Breast epithelium (tissue), 4 donors: ENCODE measurements around the gene CAPZA2. TPM values are rescaled to one million over a fixed set of nuclear protein-coding genes. Genes with fewer than 3 reads are reported as not detected.

ENCODE experiments used
- DNase-seq, 2 donors: peaks; one replicate each; pipeline ENCODE4 v3.0.0-alpha.2; 2019; ENCODE audit warnings: low spot score in 2 of 2
- H3K27ac ChIP-seq, 2 donors: fragments of 200-600 bp; sonication (generic) in 1 of 2; one replicate each; pipeline ENCODE4 v1.5.1; 2016 to 2019; ENCODE audit warnings: mild to moderate bottlenecking in 1 of 2
- H3K27me3 ChIP-seq, 2 donors: fragments of 200-600 bp; sonication (generic) in 1 of 2; one replicate each; pipeline versions ENCODE4 v1.5.1 to v1.6.0; 2017 to 2019; ENCODE audit warnings: control low read depth in 1 of 2, mild to moderate bottlenecking in 1 of 2
- H3K36me3 ChIP-seq: fragments of 200-600 bp; one replicate; pipeline ENCODE4 v1.5.1; 2019
- H3K4me1 ChIP-seq, 2 donors: fragments of 200-600 bp; sonication (generic); one replicate each; pipeline ENCODE4 v1.5.1; 2016 to 2019; ENCODE audit warnings: control low read depth in 1 of 2
- H3K4me3 ChIP-seq, 3 donors: fragments of 200-600 bp; sonication (generic); 1 replicate in 2 of 3; 2 replicates in 1 of 3; pipeline ENCODE4 v1.5.1; 2016 to 2019; ENCODE audit warnings: mild to moderate bottlenecking in 3 of 3, moderate library complexity in 2 of 3
- H3K9me3 ChIP-seq, 2 donors: fragments of 200-600 bp; sonication (generic) in 1 of 2; one replicate each; pipeline ENCODE4 v1.5.1; 2016 to 2019; ENCODE audit warnings: control low read depth in 1 of 2
- CTCF ChIP-seq, 3 donors: fragments of 450-650 bp; IDR thresholded peaks; one replicate each; pipeline ENCODE4 v1.5.1; 2016 to 2017; ENCODE audit warnings: antibody characterized with exemption in 3 of 3, mild to moderate bottlenecking in 3 of 3, moderate library complexity in 3 of 3
- POLR2A ChIP-seq: fragments of 450-650 bp; IDR thresholded peaks from one replicate; pipeline ENCODE4 v1.6.1; 2016; ENCODE audit warnings: antibody characterized with exemption, mild to moderate bottlenecking, moderate library complexity
- POLR2AphosphoS5 ChIP-seq, 3 donors: sonication (generic); formaldehyde crosslinking; IDR thresholded peaks; one replicate each; pipeline ENCODE4 v1.6.1; 2017; ENCODE audit warnings: antibody characterized with exemption in 3 of 3
- intact Hi-C: fragments of 100-400 bp; cut with DNase I; formaldehyde crosslinking; loops from one replicate; pipeline ENCODE4 v1.15.1; 2023; ENCODE audit warnings: low total_unique reads
- total RNA-seq, 3 donors: library from RNA; depleted of rRNA; stranded (reverse); fragments of >200 nt; gene quantifications; one replicate each; pipeline ENCODE4 v1.1.0, GENCODE V29; 2016

The CAPZA2 gene
- total RNA-seq, 3 donors from 2014 or later = 117 to 138 (median 134) TPM

DNA sequence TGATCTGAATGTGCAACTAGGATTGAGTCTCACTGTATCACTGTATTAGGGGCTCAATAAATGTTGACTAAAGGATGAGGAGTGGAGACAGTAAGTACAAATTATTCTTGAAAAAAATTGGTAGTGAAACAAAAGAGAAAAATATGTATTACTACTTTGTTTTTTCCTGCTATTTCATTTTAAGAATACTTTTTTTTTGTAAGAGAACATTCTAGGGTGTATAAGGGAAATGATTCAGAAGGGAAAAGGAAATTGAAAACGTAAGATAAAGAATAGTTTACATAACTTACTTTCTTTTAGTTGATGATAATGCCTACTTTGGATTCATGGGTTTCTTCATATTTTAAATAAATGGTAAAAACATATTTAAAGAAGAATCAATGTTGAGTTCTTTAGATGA lies 9.6 kb downstream of the CAPZA2 start:
- no peaks in the 10 kb centered on the region for H3K9me3 ChIP-seq
- no peak for DNase-seq
- no peak overlapping the region for H3K27ac ChIP-seq
- H3K4me3 ChIP-seq = no peak overlapping the region
- H3K27me3 ChIP-seq = no peaks in the 10 kb centered on the region
- H3K4me1 ChIP-seq = no peaks in the 10 kb centered on the region
- no peaks in the 10 kb centered on the region for H3K36me3 ChIP-seq
- intact Hi-C loops = no loop called here
- no peak for TF ChIP-seq POLR2A
- TF ChIP-seq POLR2AphosphoS5 (IDR thresholded peaks at IDR 0.05) = no peak
- TF ChIP-seq CTCF (IDR thresholded peaks at IDR 0.05) = no peak

GRCh38 chr7:116873619-116874018 lies 11.2 kb downstream of the CAPZA2 start:
- intact Hi-C loops = no loop called here
- H3K4me3 ChIP-seq = no peak overlapping the region
- no peaks in the 10 kb centered on the region for H3K36me3 ChIP-seq
- TF ChIP-seq CTCF (IDR thresholded peaks at IDR 0.05) (no peak), POLR2AphosphoS5 (IDR thresholded peaks at IDR 0.05) (no peak), POLR2A (no peak)
- no peaks in the 10 kb centered on the region for H3K27me3 ChIP-seq
- no peak overlapping the region for H3K27ac ChIP-seq
- no peak for DNase-seq
- H3K4me1 ChIP-seq = no peaks in the 10 kb centered on the region
- H3K9me3 ChIP-seq = no peaks in the 10 kb centered on the region

- Histone ChIP-seq H3K27me3 (no peaks in the 10 kb centered on the region), H3K27ac (no peak overlapping the region), H3K4me1 (no peaks in the 10 kb centered on the region), H3K36me3 (no peaks in the 10 kb centered on the region), H3K4me3 (no peak overlapping the region), H3K9me3 (no peaks in the 10 kb centered on the region)
- intact Hi-C loops = no loop called here
- DNase-seq = no peak
- TF ChIP-seq POLR2AphosphoS5 (IDR thresholded peaks at IDR 0.05) (no peak), POLR2A (no peak), CTCF (IDR thresholded peaks at IDR 0.05) (no peak)
Measured at GRCh38 chr7:116876664-116877442, 14.5 kb downstream of the CAPZA2 start.

DNA sequence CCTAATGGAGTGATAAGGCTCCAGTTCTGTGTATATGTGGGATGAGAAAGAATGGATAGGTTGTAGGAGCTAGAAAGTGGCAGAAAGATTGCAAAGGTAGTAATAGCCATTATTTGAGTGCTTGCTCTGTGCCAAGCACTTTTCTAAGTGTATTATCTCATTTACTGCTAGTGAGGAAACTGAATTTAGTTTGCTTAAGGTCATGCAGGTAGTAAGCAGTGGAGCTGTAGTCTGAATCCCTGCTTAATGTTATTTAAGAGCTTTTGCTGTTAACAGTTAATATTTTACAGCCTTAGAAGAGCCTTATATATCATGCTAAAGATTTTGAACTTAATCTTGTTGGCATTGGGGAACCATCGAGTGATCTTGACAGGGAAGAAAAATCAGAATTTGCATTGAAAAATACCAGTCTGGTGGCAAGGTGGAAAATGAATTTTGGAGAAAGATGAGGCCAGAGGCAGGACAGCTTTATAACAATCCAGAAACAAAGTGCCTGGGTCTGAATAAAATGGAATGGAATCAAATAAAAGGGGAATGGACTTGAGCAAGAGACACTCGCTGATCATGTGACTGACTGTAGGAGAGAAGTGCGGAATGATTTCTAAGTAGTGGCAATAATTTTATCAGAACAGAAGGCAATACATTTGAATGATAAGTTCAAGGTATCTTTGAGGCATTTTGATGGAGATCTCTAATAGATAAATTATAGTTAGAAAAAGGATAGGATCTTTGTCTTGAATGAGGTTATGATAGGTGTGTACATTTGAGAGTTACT lies 15.2 kb downstream of the CAPZA2 start:
- no peaks in the 10 kb centered on the region for H3K36me3 ChIP-seq
- no peaks in the 10 kb centered on the region for H3K4me1 ChIP-seq
- no peak for TF ChIP-seq POLR2A
- TF ChIP-seq POLR2AphosphoS5 (IDR thresholded peaks at IDR 0.05) = no peak
- TF ChIP-seq CTCF (IDR thresholded peaks at IDR 0.05) = no peak
- no peak overlapping the region for H3K27ac ChIP-seq
- H3K27me3 ChIP-seq = no peaks in the 10 kb centered on the region
- intact Hi-C loops = no loop called here
- no peak for DNase-seq
- no peaks in the 10 kb centered on the region for H3K9me3 ChIP-seq
- no peak overlapping the region for H3K4me3 ChIP-seq

- no peak overlapping the region for H3K27ac ChIP-seq
- H3K36me3 ChIP-seq = no peaks in the 10 kb centered on the region
- intact Hi-C loops = no loop called here
- H3K4me1 ChIP-seq = no peaks in the 10 kb centered on the region
- no peak for TF ChIP-seq CTCF (IDR thresholded peaks at IDR 0.05)
- TF ChIP-seq POLR2A = no peak
- TF ChIP-seq POLR2AphosphoS5 (IDR thresholded peaks at IDR 0.05) = no peak
- H3K4me3 ChIP-seq = no peak overlapping the region
- DNase-seq = no peak
- H3K27me3 ChIP-seq = no peaks in the 10 kb centered on the region
- peaks cover 0 to 4% of the 10 kb centered on the region in 2 donors for H3K9me3 ChIP-seq
Measured at GRCh38 chr7:116884691-116885090, 22.3 kb downstream of the CAPZA2 start.
